Activated gamma-delta T cell treated with anti-CD3 and anti-CD28 coated beads, Interleukin-2, amount 50 U/mL, for 16 hours (primary cell): ENCODE results near the gene TMA7.
"Not testable (repeated sequence)": the region's sequence is repeated elsewhere in the genome, so short reads cannot be mapped to it uniquely, and the experiment has no call there.

Source experiments
- DNase-seq: peaks from one replicate; pipeline ENCODE4 v3.0.0-alpha.2; 2020; ENCODE audit warnings: low read depth

TMA7 gene

DNA sequence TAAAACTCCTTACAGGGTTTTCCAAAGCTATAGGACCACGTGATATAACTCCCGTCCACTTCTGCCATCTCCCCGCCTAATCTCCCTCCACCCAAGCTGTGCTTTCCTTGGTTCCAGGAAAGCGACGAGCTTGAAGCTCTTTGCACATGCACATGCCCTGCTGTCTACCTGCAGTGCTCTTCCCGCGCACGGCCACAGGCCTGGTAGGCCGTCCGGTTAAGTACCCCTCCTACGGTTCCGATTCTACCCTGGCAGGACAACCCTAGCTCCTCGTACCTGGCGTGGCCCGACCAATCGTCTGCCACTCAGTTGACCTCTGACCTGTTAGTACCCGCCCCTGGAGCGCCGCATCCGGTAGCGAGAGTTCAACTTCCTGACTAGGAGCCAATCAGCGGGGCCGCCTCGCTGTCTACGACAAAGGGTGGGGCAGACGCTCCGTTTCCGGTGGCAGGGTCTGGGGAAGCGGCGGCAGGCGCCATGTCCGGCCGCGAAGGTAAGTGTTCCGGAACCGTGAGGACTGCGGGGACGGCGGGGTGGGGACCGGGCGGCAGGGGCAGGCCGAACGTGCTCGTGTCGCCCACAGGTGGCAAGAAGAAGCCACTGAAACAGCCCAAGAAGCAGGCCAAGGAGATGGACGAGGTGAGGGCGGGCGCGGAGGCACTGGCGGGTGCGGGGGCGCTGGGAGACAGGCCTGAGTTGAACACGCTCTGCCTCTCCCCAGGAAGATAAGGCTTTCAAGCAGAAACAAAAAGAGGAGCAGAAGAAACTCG is at the start of gene TMA7, which contains the start of gene CCDC51:
Gene TMA7 (plus strand): TSS at position 438 of the 770 bp plus-strand sequence. CDS start 40 bp downstream, at position 478.
Gene CCDC51 (minus strand): TSS at position 300 of the 770 bp plus-strand sequence. CDS start 4,991 bp downstream, outside the sequence.
- peak; percentile 97 for DNase-seq

DNA sequence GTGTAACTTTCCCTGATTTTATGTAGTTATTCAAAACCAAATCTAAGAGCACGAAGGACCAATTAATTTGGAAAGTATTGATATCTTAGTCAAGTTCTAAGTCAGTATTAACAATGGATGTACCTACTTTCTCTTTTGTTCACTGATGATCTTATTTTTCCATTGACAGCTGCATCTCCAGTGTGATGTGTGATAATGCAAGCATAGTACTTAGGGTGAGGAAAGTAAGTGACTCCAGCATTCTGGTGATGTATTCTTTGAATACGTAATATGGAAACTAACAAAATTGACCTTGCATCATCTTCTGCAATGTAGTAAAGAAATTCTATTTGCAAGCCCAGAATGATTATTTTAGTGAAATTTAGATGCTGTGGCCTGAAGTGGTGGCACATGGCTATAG is 45.7 kb upstream of the TMA7 start:
- no peak for DNase-seq

- DNase-seq: no peak
Measured at GRCh38 chr3:48395714-48396113, 44.3 kb upstream of the TMA7 start.

DNA sequence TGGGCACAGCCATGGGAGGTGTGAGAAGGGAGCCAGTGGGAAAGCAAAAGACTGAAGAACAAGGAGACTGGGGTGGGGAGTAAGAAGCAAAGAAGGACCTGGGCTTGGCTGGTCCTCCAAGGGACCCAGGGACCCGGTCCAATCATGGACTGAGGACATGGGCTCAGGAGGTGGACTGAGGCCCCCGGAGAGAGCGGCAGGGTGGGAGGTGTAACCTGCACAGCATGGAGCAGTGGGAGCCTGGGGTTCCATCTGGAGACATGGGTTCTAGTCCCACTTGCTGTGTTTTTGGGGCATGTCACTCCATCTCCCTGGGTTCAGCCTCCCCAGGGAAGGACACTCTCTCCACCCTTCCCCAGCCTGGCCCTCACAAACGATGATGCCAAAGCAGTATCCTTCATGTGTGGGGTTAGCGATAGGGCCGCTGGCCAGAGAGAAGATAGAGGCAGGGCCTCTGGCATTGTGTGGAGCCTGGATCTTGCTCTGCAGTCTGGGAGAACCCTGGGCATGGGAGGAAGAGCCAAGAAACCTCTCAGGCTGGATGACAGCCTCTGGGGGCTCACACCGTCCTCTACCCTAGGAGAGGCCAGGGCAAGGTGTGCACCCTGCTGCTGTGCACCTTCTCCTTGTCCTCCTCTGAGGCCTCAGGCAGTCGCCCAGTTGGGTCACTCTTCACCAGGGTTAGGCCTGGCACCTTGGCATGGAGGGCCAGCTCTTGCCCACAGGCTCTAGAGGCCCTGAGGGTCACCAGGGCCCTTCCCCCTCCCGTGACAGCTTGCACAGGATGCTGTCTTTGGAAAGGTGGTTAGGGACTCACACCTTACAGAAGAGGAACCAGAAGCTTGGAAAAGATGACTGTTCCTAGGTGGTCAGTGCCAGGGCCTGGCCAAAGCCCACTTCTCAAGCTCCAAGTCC is 42.0 kb upstream of the TMA7 start:
- no peak for DNase-seq

DNA sequence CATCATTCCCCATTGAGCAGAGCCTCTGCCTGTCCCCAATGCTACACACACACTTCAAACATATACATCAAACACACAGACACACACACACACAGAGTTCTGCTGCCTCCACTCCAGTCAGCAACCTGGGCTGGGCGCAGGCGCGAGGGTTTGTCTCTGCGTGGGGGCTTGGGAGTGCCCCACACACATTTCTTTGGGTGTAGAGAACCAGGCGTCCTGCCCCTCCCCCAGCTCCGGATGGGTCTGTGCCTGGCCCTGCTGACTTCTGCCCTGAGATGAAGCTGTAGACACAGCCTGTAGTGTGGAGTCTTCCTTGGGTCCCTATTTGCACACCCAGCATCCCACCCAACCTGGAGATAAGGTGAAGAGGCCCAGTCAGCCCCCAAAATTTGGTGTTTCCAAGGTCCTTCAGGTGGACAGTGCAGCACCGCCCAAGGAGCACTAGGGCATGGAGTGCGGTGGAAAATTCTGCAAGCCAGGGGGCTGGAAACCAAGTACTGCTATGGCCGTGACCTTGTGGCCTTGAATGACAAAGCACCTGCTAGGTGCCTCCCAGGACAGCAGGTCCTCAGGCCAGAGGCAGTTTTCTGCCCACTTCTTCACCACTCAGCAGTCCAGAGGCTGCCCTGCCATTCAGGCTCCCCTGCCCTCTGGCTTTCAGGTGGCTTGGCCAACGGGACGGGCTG is 41.2 kb upstream of the TMA7 start:
- DNase-seq: no peak

DNA sequence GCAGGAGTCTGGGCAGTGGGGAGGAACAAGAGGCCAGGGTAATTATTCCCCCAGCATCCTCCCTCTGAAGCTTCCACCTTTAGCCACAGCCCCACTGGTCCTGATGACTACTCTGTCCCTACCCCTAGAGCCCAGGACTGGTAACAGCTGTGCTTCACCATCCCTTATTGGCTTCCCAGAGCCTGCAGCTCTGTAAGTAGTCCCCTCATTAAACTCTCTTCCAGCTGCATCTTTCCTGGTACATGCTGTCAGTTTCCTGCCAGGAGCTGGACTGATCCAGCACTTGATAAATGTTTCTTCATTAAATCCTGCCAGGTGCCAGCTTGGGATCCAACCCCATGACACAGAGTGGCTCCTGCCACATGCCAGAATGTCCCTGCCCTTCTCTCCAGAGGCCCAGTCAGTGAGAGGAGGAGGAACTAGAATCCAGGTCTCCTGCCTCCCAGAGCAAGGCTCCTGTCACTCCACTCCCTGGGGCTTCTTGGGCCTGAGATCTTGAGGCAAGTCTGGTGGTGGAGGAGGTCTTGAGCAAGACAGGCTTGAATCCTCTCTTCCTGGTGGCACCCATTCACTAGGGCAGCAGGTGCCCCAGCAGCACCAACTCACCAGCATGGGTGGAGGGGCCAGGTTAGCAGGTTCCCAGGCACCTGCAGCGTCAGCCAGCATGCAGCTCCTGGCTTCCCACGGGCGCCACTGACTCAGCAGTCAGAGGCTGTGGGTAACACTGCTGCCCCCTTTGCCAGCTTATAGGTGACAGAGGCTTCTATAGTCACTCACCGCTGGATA is 40.5 kb upstream of the TMA7 start:
- no peak for DNase-seq

DNA sequence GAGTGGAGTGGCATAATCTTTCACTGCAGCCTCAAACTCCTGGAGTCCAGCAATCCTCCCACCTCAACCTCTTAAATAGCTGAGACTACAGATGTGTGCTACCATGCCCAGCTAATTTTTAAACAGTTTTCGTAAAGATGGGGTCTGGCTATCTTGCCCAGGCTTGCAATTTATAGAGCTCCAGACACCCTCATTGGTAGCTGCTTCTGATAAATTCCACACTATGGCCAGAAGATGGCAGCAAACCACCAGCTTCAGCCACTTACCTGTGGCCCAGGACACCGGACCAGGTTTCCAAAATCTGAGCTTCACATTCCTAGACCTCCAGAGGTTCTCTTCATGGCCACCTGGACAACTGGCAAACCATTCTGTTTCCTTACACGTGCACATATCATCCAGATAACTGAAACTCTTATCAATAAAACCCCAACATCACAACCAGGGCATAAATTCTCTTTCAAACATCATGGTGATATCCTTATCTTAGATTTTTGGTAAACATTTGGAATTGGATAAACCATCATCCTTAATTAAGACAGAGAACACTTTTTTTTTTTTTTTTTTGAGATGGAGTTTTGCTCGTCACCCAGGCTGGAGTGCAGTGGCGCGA is 39.1 kb upstream of the TMA7 start:
- peak; percentile 46 for DNase-seq

DNA sequence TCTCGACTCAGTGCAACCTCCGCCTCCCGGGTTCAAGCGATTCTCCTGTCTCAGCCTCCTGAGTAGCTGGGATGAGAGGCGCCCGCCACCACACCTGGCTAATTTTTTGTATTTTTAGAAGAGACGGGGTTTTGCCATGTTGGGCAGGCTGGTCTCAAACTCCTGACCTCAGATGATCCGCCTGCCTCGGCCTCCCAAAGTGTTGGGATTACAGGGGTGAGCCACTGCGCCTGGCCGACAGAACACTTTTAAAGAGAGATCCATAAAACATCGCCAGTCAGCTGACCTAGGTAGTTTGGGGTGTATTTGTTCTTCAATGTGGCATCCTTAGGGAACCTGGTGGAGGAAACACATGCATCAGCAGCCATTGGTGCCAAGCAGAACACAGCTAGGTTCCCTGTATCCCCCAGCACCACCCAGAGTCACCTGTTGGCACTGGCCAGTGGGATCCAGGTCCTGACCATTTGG is 38.6 kb upstream of the TMA7 start:
- not testable (repeated sequence) for DNase-seq

DNA sequence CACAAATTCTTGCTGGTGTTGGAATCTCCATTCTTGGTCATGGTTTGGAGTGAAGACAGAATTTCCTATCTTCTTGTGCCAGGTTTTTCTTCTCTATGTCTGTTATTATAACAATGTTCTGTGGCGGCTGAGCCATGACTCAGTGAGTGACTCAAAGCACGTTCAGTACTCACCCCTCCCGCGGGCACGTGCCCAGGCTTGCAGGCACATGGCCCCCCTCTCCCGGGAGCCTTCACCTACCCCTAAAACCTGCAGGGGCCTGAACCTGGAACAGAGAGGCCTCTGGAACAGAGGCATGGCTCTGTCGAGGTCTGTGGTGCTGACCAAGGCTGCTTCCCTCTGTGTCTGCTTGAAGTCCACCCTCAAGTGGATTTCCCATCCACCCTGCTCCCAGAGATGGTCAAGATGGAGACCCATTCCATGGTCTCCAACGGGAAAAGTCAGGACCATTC is 37.8 kb upstream of the TMA7 start:
- no peak for DNase-seq

- no peak for DNase-seq
Measured at GRCh38 chr3:48402907-48403306, 37.1 kb upstream of the TMA7 start.

DNA sequence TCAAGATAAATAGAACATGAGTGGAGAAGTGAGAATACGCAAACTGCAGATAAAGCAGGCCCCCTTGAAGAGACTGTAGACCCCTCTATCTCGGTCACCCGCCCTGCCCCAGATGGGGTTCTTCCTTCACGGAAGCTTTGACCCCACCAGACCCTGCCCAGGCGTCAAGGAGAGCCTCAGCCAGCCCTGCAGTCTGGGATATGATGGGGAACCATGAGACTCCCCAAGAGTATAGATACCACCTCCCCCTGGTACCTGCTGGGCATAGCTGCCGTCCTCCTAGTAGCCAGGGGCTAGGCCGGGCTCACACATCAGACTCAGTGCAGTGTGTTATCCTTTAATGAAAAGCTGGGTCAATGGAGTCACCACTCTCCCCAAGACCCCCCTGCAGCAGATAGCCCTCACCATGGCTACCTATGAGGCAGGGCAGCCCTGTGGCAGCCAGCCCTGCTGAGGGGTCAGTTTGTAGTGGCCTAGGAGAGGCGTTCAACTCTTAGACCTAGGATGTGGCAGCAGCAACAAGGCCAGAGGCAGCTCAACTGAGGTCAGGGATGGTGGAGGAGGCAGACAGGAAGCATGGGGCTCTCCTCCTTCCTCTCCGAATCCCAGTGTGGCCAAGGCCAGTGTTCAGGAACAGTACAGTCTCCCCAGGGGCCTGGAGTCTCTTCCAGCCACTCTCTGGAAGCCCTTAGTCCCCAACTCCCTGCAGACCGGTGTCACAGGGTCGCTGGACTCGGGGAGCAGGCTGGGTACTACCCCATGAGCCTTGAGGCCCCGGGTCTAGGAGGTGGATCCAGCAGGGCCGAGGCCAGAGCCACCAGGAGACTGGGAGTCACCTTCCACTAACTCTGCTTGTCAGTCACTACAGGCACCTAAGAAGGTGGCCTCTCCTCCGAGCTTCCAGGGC is 36.3 kb upstream of the TMA7 start:
- DNase-seq: no peak

GRCh38 chr3:48404440-48405342 is 35.4 kb upstream of the TMA7 start:
- DNase-seq: no peak

- no peak for DNase-seq
Measured at GRCh38 chr3:48405343-48405881, 34.6 kb upstream of the TMA7 start.

GRCh38 chr3:48405971-48406370 is 34.1 kb upstream of the TMA7 start:
- DNase-seq: no peak

DNA sequence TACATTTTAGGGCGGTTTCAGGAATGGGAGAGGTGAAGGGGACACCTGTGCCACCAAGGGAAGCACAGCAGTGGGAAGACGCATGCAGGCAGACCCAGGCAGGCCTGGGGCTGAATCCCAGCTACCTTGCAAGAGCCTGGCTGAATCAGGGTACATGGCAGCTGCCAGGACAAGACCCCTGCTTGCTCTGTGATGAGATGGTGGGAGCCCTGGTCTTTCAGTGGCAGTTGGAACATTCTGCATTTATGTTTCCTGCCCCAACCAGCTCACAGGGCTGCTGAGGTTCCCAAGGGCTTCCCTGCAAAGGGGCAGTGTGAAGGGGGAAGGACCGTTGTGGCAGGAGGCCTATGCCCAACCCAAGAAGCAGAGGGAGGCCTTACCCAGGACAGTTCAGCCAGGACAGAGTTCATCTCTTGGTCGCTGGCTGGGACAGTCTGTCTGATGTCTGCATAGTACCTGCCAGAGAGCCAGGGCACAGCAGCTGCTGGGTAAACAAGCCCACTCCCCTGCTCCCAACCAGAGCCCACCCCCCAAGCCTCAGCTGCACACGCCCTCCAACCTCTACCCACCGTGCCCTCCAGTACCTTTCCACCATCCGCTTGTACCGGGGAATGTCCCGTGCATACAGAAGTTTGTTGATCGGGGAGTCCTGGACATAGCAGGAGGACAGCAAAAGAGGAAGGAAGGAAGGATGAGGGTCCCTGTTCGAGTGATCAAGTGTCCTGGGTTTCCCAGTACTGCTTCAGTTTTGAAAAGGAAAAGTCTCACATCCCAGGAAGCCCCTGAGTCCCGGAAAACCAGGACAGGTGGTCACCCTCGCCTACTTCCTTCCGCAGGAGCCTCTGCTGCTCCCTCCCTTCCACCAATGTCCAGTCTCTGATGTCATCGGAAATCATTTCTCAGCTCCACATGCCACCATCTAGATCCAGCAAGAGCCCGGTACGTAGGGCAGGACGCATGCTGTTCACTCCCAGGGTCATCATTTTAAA is 33.3 kb upstream of the TMA7 start:
- DNase-seq: no peak

DNA sequence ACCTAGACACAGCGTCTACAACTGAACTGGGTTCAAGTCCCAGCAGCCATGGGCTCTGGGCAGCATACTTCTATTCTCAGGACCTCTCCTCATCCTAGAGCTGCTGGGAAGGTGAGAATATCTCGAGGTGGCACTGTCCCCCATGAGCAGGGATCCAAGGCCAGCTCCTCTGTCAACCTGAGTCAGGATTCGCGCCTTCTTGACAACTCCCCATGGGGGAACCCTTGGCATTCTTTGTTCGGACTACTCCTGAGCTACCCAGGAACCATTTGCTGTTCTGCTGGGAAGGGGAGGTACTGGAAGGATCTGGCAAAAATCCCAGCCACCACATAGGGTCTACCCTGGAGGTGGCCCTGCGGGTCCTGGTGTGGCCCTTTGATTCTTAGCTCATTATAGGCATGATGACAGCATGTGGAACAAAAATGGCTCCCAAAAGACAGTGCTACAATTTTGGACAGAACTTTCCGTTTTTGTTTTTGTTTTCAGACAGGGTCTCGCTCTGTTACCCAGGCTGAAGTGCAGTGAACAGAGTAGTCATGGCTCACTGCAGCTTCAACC is 32.4 kb upstream of the TMA7 start:
- no peak for DNase-seq

DNA sequence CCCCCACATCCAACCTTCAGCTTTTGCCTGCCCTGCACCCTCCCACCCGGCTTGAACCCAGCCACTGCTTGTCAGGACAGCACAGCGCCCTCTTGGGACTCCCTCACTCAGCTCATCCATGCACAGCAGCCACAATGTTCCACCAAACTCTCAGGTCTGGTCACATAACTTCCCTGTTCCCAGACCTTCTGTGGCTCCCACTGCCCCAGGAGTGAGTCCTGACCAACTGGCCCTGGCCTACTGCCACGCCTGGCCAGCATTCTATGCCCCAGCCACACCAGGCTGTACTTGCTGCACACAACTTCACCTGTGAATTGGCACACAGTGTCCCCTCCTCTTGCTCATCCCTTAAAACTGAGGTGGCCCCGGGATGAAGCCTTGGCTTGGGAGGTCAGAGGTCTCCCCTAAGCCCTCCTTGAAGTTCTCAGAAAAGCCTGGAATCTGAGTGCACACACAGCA is 31.2 kb upstream of the TMA7 start:
- DNase-seq: no peak
